Testis (tissue), 3 donors: ENCODE data around the gene MAP4K1. TPM values are rescaled to one million over a fixed set of nuclear protein-coding genes. Genes with fewer than 3 reads are reported as not detected.
"Not testable (repeated sequence)": the region's sequence is repeated elsewhere in the genome, so short reads cannot be mapped to it uniquely, and the experiment has no call there.

Source experiments
- DNase-seq: peaks from one replicate; pipeline ENCODE4 v3.0.0-alpha.2; 2019
- H3K27ac ChIP-seq, 2 donors: fragments of 200-600 bp; sonication (generic); one replicate each; pipeline ENCODE4 v1.5.1; 2019
- H3K27me3 ChIP-seq: fragments of 200-600 bp; sonication (generic); one replicate; pipeline ENCODE4 v1.5.1; 2019
- H3K36me3 ChIP-seq: fragments of 200-600 bp; sonication (generic); one replicate; pipeline ENCODE4 v1.5.1; 2017; ENCODE audit warnings: low read depth; ENCODE audit errors: missing control alignments
- H3K4me1 ChIP-seq: fragments of 200-600 bp; sonication (generic); one replicate; pipeline ENCODE4 v1.5.1; 2019
- H3K4me3 ChIP-seq, 2 donors: fragments of 200-600 bp; sonication (generic); one replicate each; pipeline ENCODE4 v1.5.1; 2017 to 2019
- H3K9me3 ChIP-seq: fragments of 200-600 bp; sonication (generic); one replicate; pipeline ENCODE4 v1.5.1; 2017
- CTCF ChIP-seq, 3 experiments: fragments of 450-650 bp in 2 of 3; fragments of 200-600 bp in 1 of 3; sonication (generic) in 1 of 3; IDR thresholded peaks; one replicate each; pipeline ENCODE4 v1.5.1; 2016 to 2019; ENCODE audit warnings: antibody characterized with exemption in 3 of 3, mild to moderate bottlenecking in 2 of 3, moderate library complexity in 1 of 3
- POLR2A ChIP-seq: fragments of 450-650 bp; IDR thresholded peaks from one replicate; pipeline ENCODE4 v1.6.1; 2017; ENCODE audit warnings: antibody characterized with exemption, mild to moderate bottlenecking, moderate library complexity
- WGBS, 2 donors: methylation state at CpG; one replicate each; pipeline ENCODE4 v1.1.5; 2018; 5-methylcytosine and 5-hydroxymethylcytosine counted together
- intact Hi-C: fragments of 100-400 bp; cut with DNase I; formaldehyde crosslinking; loops from one replicate; pipeline ENCODE4 v1.15.1; 2023; ENCODE audit warnings: low total_unique reads
- polyA plus RNA-seq: library from polyadenylated mRNA; stranded (reverse); fragments of 350-450 nt; fragmentation: Illumina TruSeq; extraction: RNeasy Lipid Tissue Mini Kit (QIAGEN cat#74804); gene quantifications from one replicate; pipeline ENCODE4 v1.2.3, GENCODE V29; 2014; ENCODE audit warnings: low read depth, low replicate concordance; ENCODE audit not compliant: insufficient read depth
- total RNA-seq, 2 donors: library from RNA; depleted of rRNA; stranded (reverse); fragments of >200 nt; gene quantifications; one replicate each; pipeline ENCODE4 v1.2.3, GENCODE V29; 2016

The MAP4K1 gene
- total and polyA plus RNA-seq, 3 donors from 2014 or later = 2.8 to 9.9 (median 8.3) TPM

GRCh38 chr19:38580080-38580479 is 37.7 kb downstream of the MAP4K1 start:
- Histone ChIP-seq H3K36me3 (no peaks in the 10 kb centered on the region), H3K27me3 (no peaks in the 10 kb centered on the region), H3K27ac (no peak overlapping the region), H3K4me3 (no peak overlapping the region), H3K9me3 (no peaks in the 10 kb centered on the region), H3K4me1 (no peaks in the 10 kb centered on the region)
- TF ChIP-seq POLR2A = no peak
- TF ChIP-seq CTCF (IDR thresholded peaks at IDR 0.05) = no peak
- intact Hi-C loops = no loop called here
- DNase-seq = no peak
- WGBS, 2 donors = 94 to 97% methylated on average over 10 to 14 of the region's 15 CpGs

GRCh38 chr19:38579304-38579703 is 38.4 kb downstream of the MAP4K1 start:
- H3K4me1 ChIP-seq, intact Hi-C loops, H3K27ac ChIP-seq, H3K4me3 ChIP-seq, H3K9me3 ChIP-seq, H3K36me3 ChIP-seq, DNase-seq, H3K27me3 ChIP-seq: not testable (repeated sequence)
- 88 to 92% methylated on average over 6 of the region's 6 CpGs for whole genome bisulfite sequencing, 2 donors

GRCh38 chr19:38577826-38578225 is 39.9 kb downstream of the MAP4K1 start:
- Histone ChIP-seq H3K27ac (no peak overlapping the region), H3K36me3 (no peaks in the 10 kb centered on the region), H3K27me3 (no peaks in the 10 kb centered on the region), H3K4me1 (no peaks in the 10 kb centered on the region), H3K9me3 (no peaks in the 10 kb centered on the region), H3K4me3 (no peak overlapping the region)
- TF ChIP-seq POLR2A (no peak), CTCF (IDR thresholded peaks at IDR 0.05) (no peak)
- intact Hi-C loops = no loop called here
- DNase-seq = no peak
- 85 to 89% methylated on average over 7 to 11 of the region's 11 CpGs for WGBS, 2 donors

GRCh38 chr19:38571682-38572081 is 46.1 kb downstream of the MAP4K1 start:
- 85 to 92% methylated on average over 2 of the region's 2 CpGs for WGBS, 2 donors
- H3K27me3 ChIP-seq = no peaks in the 10 kb centered on the region
- H3K9me3 ChIP-seq = no peaks in the 10 kb centered on the region
- no peak overlapping the region for H3K4me3 ChIP-seq
- H3K27ac ChIP-seq = no peak overlapping the region
- no peak for TF ChIP-seq CTCF (IDR thresholded peaks at IDR 0.05)
- TF ChIP-seq POLR2A = no peak
- no peaks in the 10 kb centered on the region for H3K4me1 ChIP-seq
- intact Hi-C loops = no loop called here
- no peak for DNase-seq
- H3K36me3 ChIP-seq = no peaks in the 10 kb centered on the region

- intact Hi-C loops = no loop called here
- H3K4me1 ChIP-seq = no peaks in the 10 kb centered on the region
- no peak for DNase-seq
- H3K27ac ChIP-seq = no peak overlapping the region
- H3K4me3 ChIP-seq = no peak overlapping the region
- no peaks in the 10 kb centered on the region for H3K36me3 ChIP-seq
- TF ChIP-seq CTCF (IDR thresholded peaks at IDR 0.05) (no peak), POLR2A (no peak)
- H3K27me3 ChIP-seq = no peaks in the 10 kb centered on the region
- 84 to 91% methylated on average over 6 of the region's 6 CpGs for WGBS, 2 donors
- H3K9me3 ChIP-seq = no peaks in the 10 kb centered on the region
These were observed 48.3 kb downstream of the MAP4K1 start for GRCh38 chr19:38569368-38569983.
